ENCODE measurements around the gene ASS1.

ASS1 gene

DNA sequence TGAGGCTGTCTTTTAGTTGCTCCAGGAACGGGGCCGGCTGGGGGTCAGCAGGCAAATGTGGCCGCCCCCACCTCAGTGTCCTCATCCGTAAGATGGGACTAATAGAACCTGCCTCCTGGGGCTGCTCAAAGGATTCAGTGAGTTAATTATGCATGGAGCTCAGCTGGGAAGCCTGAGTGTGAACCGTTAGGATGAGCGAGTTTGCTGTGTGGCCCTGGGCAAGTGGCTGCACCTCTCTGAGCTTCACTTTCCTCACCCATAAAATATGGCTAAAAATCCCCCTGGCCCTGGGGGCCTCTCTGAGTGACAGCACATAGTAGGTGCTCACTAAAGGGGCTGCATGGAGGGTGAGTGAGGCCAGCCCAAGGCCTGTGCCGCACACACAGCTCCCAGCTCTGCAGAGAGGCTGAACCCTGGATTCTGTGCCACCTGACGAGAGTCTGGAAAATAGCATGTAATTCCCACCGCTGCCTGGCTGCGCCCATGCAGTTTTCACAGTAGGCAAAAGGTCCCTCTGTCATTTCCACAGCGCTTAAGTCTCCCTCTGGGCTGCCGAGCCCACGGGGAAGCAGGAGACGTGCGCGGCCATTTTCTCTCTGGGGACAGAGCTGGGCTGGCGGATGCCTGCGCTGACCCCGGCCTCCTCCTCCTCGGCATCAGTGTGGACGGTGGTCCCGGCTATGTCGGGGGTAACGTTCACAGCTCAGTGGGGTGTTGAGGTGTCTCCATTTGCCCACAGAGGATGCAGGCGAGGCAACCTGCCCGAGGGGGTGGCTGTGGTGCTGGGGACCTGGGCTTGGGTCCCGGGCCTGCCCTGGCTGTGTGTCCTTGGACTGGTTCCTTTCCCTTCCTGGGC lies 18.2 kb downstream of the ASS1 start:
- H3K4me1 ChIP-seq (ENCODE audit: control insufficient read depth, insufficient read depth, low read length) = no peaks in the 10 kb centered on the region
- no peaks in the 10 kb centered on the region for H3K27me3 ChIP-seq (ENCODE audit: control insufficient read depth, insufficient read depth, low read length)
- H3K36me3 ChIP-seq (ENCODE audit: control insufficient read depth, insufficient read depth, low read length) = peaks cover 10% of the 10 kb centered on the region
- H3K9me3 ChIP-seq (ENCODE audit: control insufficient read depth, insufficient read depth, low read length) = no peaks in the 10 kb centered on the region
- no peak overlapping the region for H3K9ac ChIP-seq (ENCODE audit: low read depth, low read length)
- no peak overlapping the region for H3K4me3 ChIP-seq (ENCODE audit: low read depth, low read length)

DNA sequence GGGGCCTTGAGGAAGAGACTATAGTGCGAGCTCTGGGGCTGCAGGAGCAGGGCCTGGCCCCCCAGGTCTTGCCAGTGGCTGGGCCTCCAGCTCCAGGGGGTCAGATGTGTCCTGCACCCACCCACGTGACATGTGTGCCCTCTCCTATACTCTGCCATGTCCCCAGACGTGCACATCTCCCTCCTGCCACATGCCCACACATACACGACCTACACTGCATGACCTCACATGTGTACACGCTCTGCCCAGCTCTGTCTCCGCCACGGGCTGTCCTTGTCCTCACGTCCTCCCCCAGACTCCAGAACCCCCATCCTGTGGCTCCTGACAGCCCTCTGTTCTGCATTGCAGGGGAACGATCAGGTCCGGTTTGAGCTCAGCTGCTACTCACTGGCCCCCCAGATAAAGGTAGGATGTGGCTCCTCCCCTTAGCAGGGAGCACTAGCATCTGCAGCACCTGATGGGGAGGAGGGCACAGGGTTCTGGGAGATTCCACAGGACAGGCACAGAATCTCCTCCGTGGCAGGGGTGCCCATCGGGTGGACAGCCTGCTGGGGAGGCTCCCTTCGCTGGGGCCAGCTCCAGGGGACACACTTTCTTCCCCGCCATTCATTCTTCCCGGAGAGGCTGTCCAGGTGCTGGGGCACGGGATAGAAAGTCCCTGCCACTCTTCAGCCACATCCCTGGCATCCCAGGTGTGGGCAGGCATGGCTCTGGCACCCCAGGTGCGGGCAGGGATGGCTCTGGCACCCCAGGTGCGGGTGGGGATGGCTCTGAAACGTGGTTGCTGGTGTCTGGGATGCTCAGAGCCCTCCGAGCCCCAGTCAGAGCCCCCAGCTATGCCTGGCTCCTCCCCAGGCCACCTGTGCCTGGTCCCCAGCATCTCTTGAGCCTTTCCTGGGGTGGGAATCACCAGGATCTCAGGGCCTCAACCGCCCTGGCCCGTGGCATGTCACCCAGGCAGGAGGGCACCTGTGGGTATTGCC lies 19.3 kb downstream of the ASS1 start:
- Histone ChIP-seq H3K9ac (ENCODE audit: low read depth, low read length) (no peak overlapping the region), H3K4me3 (ENCODE audit: low read depth, low read length) (no peak overlapping the region), H3K27me3 (ENCODE audit: control insufficient read depth, insufficient read depth, low read length) (no peaks in the 10 kb centered on the region), H3K9me3 (ENCODE audit: control insufficient read depth, insufficient read depth, low read length) (no peaks in the 10 kb centered on the region), H3K4me1 (ENCODE audit: control insufficient read depth, insufficient read depth, low read length) (no peaks in the 10 kb centered on the region), H3K36me3 (ENCODE audit: control insufficient read depth, insufficient read depth, low read length) (peaks cover 4% of the 10 kb centered on the region)

DNA sequence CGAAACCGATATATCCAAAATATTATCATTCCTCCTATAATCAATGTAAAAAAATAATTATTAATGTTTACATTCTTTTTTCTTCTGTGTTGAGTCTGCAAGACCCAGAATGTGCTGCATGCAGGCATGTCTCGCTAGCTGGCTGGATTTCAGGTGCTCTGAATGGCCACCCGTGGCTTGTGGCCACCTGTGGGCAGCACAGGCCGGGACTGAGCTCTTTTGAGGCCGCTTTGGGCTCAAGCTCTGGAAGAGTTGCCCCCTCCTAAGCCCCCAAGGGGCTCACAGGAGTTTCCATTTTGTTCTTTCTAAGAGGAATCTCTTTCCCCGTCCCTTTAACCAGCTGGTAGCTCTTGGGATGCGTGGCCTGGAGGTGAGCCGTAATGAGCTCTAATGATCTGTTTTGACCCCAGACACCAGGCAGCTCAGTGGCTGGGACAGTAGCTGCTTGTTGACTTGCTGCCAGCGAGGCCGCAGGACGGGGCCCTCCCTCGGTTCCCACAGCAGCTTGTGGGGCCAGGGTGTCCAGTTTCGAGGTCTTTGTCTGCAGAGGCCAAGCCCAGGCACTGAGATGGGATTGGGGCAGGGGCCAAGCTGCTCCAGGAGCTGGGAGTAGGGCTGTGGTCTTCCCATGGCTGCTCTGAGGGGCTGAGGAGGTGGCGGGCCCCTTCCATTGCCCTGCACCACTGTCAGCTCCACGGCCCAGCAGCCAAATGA lies 20.8 kb downstream of the ASS1 start:
- H3K9me3 ChIP-seq (ENCODE audit: control insufficient read depth, insufficient read depth, low read length) = no peaks in the 10 kb centered on the region
- H3K9ac ChIP-seq (ENCODE audit: low read depth, low read length) = no peak overlapping the region
- H3K27me3 ChIP-seq (ENCODE audit: control insufficient read depth, insufficient read depth, low read length) = no peaks in the 10 kb centered on the region
- peaks cover 4% of the 10 kb centered on the region for H3K36me3 ChIP-seq (ENCODE audit: control insufficient read depth, insufficient read depth, low read length)
- no peak overlapping the region for H3K4me3 ChIP-seq (ENCODE audit: low read depth, low read length)
- no peaks in the 10 kb centered on the region for H3K4me1 ChIP-seq (ENCODE audit: control insufficient read depth, insufficient read depth, low read length)

DNA sequence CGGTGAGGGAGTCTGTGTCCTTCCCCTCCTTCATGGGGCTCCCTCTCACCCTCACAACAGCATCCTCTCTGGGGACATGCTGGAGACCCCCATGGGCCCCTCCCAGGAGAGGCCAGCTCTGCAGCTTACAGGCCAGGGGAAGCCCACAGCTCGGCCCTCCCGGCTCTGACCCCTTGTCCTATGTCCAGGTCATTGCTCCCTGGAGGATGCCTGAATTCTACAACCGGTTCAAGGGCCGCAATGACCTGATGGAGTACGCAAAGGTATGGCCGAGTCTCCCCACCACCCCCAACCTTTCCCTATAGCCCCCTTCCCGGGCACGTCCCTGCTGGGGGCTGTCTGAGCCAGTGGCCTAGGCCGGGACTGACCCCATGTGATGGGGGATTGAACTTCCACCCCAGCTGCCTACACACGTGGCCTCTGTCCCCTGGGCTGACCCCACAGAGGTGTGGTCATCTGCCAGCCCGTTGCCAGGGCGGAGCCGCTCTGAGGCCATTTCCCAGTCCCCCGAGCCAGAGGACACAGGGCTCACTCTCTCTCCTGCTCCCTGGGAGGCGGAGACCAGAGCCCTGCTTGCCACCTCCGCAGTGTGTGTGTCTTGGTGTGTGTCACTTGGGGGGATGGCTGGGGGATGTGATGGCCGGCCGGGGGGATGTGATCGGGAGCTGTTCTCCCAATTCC lies 21.9 kb downstream of the ASS1 start:
- Histone ChIP-seq H3K27me3 (ENCODE audit: control insufficient read depth, insufficient read depth, low read length) (no peaks in the 10 kb centered on the region), H3K9ac (ENCODE audit: low read depth, low read length) (no peak overlapping the region), H3K36me3 (ENCODE audit: control insufficient read depth, insufficient read depth, low read length) (peaks cover 4% of the 10 kb centered on the region), H3K4me1 (ENCODE audit: control insufficient read depth, insufficient read depth, low read length) (no peaks in the 10 kb centered on the region), H3K9me3 (ENCODE audit: control insufficient read depth, insufficient read depth, low read length) (no peaks in the 10 kb centered on the region), H3K4me3 (ENCODE audit: low read depth, low read length) (no peak overlapping the region)

DNA sequence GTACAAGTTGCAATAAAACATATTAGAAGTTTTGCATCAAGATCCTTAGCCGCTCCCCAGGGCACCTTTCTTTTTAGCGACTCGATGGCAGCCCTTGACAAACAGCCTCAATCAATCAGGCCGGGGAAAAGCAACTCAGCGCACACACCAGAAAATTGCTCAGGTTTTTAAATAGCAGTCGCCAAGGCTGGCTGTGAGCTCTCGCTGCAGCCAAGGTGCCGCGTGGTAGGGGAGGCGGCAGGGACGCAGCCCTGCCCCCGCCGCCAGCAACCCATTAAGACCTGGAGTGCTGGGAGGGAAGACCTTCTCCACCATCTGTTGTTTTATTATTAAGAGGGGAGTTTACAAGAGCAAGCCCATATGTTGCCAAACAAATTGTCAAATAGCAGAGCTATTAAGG lies 22.6 kb downstream of the ASS1 start:
- H3K4me3 ChIP-seq (ENCODE audit: low read depth, low read length) = no peak overlapping the region
- no peaks in the 10 kb centered on the region for H3K9me3 ChIP-seq (ENCODE audit: control insufficient read depth, insufficient read depth, low read length)
- H3K36me3 ChIP-seq (ENCODE audit: control insufficient read depth, insufficient read depth, low read length) = peaks cover 4% of the 10 kb centered on the region
- no peaks in the 10 kb centered on the region for H3K27me3 ChIP-seq (ENCODE audit: control insufficient read depth, insufficient read depth, low read length)
- no peaks in the 10 kb centered on the region for H3K4me1 ChIP-seq (ENCODE audit: control insufficient read depth, insufficient read depth, low read length)
- no peak overlapping the region for H3K9ac ChIP-seq (ENCODE audit: low read depth, low read length)

DNA sequence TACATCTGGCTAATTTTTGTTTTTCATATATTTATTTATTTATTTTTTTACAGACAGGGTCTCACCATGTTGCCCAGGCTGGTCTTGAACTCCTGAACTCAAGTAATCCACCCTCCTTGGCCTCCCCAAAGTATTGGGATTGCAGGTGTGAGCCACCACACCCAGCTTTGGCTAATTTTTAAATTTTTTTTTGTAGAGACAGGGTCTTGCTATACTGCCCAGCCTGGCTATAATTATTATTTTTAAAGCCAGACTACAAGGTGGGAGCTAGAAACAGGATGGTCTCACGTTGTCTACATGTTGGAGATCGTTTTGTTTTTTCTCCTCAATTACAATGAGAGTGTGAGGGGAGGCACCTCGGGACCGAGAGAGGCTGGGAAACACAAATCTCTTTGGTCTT lies 23.8 kb downstream of the ASS1 start:
- Histone ChIP-seq H3K27me3 (ENCODE audit: control insufficient read depth, insufficient read depth, low read length) (no peaks in the 10 kb centered on the region), H3K36me3 (ENCODE audit: control insufficient read depth, insufficient read depth, low read length) (peaks cover 4% of the 10 kb centered on the region), H3K9ac (ENCODE audit: low read depth, low read length) (no peak overlapping the region), H3K9me3 (ENCODE audit: control insufficient read depth, insufficient read depth, low read length) (no peaks in the 10 kb centered on the region), H3K4me3 (ENCODE audit: low read depth, low read length) (no peak overlapping the region), H3K4me1 (ENCODE audit: control insufficient read depth, insufficient read depth, low read length) (peaks cover 2% of the 10 kb centered on the region)

DNA sequence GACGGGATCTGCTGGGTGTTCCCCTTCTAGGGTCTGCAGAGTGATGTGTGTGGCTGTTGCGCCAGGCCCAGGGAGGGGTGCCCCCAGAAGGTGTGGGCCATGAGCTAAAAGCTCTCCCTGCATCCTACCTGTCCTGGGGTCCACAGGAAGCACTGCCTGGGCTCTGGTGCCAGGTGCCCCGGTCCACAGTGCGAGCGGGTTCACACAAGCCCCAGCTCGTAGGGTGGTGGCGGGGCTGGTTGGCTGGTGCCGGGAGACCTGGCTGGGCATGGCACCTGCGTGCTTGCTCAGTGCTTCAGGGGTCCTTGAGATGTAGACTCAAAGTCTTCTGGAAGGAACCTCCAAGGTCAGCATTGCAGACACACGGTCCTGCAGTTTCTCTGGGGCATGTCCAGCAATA lies 25.5 kb downstream of the ASS1 start:
- H3K36me3 ChIP-seq (ENCODE audit: control insufficient read depth, insufficient read depth, low read length) = peaks cover 4% of the 10 kb centered on the region
- no peaks in the 10 kb centered on the region for H3K27me3 ChIP-seq (ENCODE audit: control insufficient read depth, insufficient read depth, low read length)
- H3K9ac ChIP-seq (ENCODE audit: low read depth, low read length) = no peak overlapping the region
- H3K4me3 ChIP-seq (ENCODE audit: low read depth, low read length) = no peak overlapping the region
- peaks cover 10% of the 10 kb centered on the region for H3K4me1 ChIP-seq (ENCODE audit: control insufficient read depth, insufficient read depth, low read length)
- H3K9me3 ChIP-seq (ENCODE audit: control insufficient read depth, insufficient read depth, low read length) = no peaks in the 10 kb centered on the region

DNA sequence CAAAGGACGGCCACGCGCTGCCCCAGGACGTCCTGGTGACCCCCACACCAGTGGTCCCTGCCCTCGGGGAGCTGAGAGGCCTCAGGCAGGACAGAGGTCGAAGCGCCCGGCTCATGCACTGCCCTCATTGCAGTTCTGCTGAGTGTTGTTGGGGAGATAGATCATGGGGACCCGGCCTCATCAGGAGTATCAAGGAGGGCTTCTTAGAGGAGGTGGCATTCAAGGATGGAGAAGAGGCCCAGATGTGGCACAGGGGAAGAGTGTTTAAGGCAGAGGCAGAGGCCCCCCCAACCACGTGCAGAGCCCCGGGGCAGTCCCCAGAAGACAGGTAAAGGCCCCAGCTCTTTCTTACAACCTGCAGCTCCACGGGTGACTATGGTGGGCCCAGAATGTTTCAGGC lies 26.2 kb downstream of the ASS1 start:
- no peak overlapping the region for H3K9ac ChIP-seq (ENCODE audit: low read depth, low read length)
- H3K27me3 ChIP-seq (ENCODE audit: control insufficient read depth, insufficient read depth, low read length) = no peaks in the 10 kb centered on the region
- H3K36me3 ChIP-seq (ENCODE audit: control insufficient read depth, insufficient read depth, low read length) = peaks cover 4% of the 10 kb centered on the region
- no peaks in the 10 kb centered on the region for H3K9me3 ChIP-seq (ENCODE audit: control insufficient read depth, insufficient read depth, low read length)
- H3K4me3 ChIP-seq (ENCODE audit: low read depth, low read length) = no peak overlapping the region
- H3K4me1 ChIP-seq (ENCODE audit: control insufficient read depth, insufficient read depth, low read length) = peaks cover 10% of the 10 kb centered on the region

DNA sequence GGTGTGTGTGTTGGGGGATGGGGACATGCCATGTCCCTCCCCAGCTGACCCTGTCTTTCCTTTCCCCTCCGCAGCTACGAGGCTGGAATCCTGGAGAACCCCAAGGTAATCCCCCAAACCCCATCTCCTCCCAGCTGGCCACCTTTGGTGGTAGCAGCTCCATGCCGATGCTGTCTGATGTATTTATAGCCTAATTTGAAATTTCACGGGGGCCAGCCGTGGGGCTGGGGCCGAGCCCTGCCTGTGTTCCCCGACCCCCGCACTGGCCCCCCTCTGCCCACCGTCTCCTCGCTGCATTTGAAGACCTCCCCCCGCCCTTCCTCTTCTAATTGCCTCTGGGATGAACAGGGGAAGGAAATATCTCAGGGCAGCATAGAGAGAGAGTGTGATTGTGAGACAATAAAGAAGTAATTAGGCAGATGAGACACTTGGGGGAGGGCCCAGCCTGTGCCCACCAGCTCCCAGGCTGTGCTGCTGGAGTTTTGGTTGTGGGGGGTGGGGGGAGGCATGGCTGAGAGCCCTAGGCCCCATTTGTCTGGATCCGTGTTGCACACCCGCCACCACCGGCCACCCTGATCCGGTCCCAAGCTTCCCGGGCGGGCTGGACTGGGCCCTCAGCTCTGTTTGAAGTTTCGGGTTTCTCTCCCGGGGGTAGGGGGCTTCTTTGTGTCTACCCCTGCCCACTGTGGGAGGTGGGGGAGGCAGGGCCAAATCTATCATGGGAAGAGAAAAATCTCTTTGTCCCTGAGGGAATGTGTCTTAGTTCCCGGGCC lies 26.8 kb downstream of the ASS1 start:
- H3K9ac ChIP-seq (ENCODE audit: low read depth, low read length) = no peak overlapping the region
- no peaks in the 10 kb centered on the region for H3K27me3 ChIP-seq (ENCODE audit: control insufficient read depth, insufficient read depth, low read length)
- H3K4me1 ChIP-seq (ENCODE audit: control insufficient read depth, insufficient read depth, low read length) = peaks cover 10% of the 10 kb centered on the region
- H3K36me3 ChIP-seq (ENCODE audit: control insufficient read depth, insufficient read depth, low read length) = peaks cover 3% of the 10 kb centered on the region
- no peak overlapping the region for H3K4me3 ChIP-seq (ENCODE audit: low read depth, low read length)
- no peaks in the 10 kb centered on the region for H3K9me3 ChIP-seq (ENCODE audit: control insufficient read depth, insufficient read depth, low read length)

DNA sequence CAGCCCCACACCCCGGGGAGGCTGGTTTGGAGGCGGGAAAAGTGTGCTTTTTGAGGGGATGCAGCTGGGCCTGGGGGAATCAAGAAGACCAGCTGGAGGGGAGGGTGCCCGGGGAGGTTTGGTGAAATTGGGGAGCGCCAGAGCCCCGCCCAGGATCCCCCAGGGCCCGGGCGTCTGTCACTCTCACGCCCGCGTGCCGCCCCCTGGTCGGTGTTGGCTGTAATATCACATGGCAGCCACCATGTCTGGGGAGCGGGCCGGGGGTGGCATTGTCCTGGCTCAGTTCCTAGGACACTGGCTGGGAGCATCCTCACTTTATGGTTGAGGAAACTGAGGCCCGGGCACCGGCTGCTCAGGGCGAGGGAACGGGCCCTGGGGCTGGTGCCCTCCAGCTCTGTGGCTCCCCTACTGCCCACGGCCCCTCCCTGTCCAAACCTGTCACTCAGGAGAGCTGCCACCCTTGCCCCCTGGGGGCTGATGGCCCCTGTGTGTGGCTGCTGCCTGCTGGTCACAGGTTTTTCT lies 27.5 kb downstream of the ASS1 start:
- no peaks in the 10 kb centered on the region for H3K27me3 ChIP-seq (ENCODE audit: control insufficient read depth, insufficient read depth, low read length)
- peaks cover 10% of the 10 kb centered on the region for H3K4me1 ChIP-seq (ENCODE audit: control insufficient read depth, insufficient read depth, low read length)
- no peak overlapping the region for H3K9ac ChIP-seq (ENCODE audit: low read depth, low read length)
- H3K4me3 ChIP-seq (ENCODE audit: low read depth, low read length) = no peak overlapping the region
- H3K36me3 ChIP-seq (ENCODE audit: control insufficient read depth, insufficient read depth, low read length) = no peaks in the 10 kb centered on the region
- H3K9me3 ChIP-seq (ENCODE audit: control insufficient read depth, insufficient read depth, low read length) = no peaks in the 10 kb centered on the region
